SKM-1 treated with dmso at 0.1 percent for 144 hours (cell line): ENCODE measurements around the gene ZFP82.

Source experiments
- DNase-seq: peaks from one replicate; lab custom pipeline; 2025; ENCODE audit not compliant: unreplicated experiment; lab: John Stamatoyannopoulos, UW

Gene ZFP82

GRCh38 chr19:36418287-36419001 lies at the start of gene ZFP82:
TSS of gene ZFP82 (minus strand) at chr19:36418644. CDS start at chr19:36409789, 8,855 bp downstream.
- DNase-seq, result no peak

- DNase-seq, result no peak
Measured at GRCh38 chr19:36460046-36460445, 41.6 kb upstream of the ZFP82 start.

GRCh38 chr19:36456831-36457230 lies 38.4 kb upstream of the ZFP82 start:
- no peak for DNase-seq

GRCh38 chr19:36449059-36449670 lies 30.7 kb upstream of the ZFP82 start:
- no peak for DNase-seq

GRCh38 chr19:36441339-36441738 lies 22.9 kb upstream of the ZFP82 start:
- DNase-seq, result no peak

- DNase-seq, result no peak
Measured at GRCh38 chr19:36436531-36436930, 18.1 kb upstream of the ZFP82 start.

GRCh38 chr19:36423925-36424324 lies 5.5 kb upstream of the ZFP82 start:
- DNase-seq, result no peak

- no peak for DNase-seq
Measured at GRCh38 chr19:36421749-36422481, 3.5 kb upstream of the ZFP82 start.

GRCh38 chr19:36420961-36421748 lies 2.7 kb upstream of the ZFP82 start:
- DNase-seq, result no peak

- DNase-seq, result no peak
Measured at GRCh38 chr19:36417752-36418286, 625 bp downstream of the ZFP82 start.

GRCh38 chr19:36409841-36410240 lies 8.6 kb downstream of the ZFP82 start:
- no peak for DNase-seq

GRCh38 chr19:36408101-36408500 lies 10.3 kb downstream of the ZFP82 start:
- DNase-seq, result no peak

- DNase-seq, result no peak
Measured at GRCh38 chr19:36404498-36404897, 13.9 kb downstream of the ZFP82 start.

- DNase-seq, result no peak
Measured at GRCh38 chr19:36401475-36401874, 17.0 kb downstream of the ZFP82 start.

GRCh38 chr19:36398571-36398970 lies 19.9 kb downstream of the ZFP82 start:
- no peak for DNase-seq

- no peak for DNase-seq
Measured at GRCh38 chr19:36392916-36393673, 25.3 kb downstream of the ZFP82 start.

GRCh38 chr19:36379510-36379819 lies 39.0 kb downstream of the ZFP82 start:
- DNase-seq, result no peak

GRCh38 chr19:36378625-36379509 lies 39.6 kb downstream of the ZFP82 start, which contains the start of gene ZFP14:
TSS of gene ZFP14 (minus strand) at chr19:36379201. CDS start at chr19:36367892, 11,309 bp downstream.
- DNase-seq, result peak; percentile 91

GRCh38 chr19:36377541-36378178 lies 40.8 kb downstream of the ZFP82 start:
- DNase-seq, result no peak
